ENCODE results near the gene USP5. TPM values are rescaled to one million over a fixed set of nuclear protein-coding genes. Genes with fewer than 3 reads are reported as not detected.

USP5 gene
- total and polyA plus RNA-seq, 2 of the 8 experiments (the other 6 are each of a cell fraction or from before 2014, with no cell fraction given) = 66.5 to 148 TPM

- TF ChIP-seq PHF8 (conservative IDR thresholded peaks at IDR 0.05; ENCODE audit: low read depth, low read length) (no peak), FOSL1 (IDR thresholded peaks at IDR 0.05; ENCODE audit: insufficient read depth, low read depth, low read length) (no peak), JUND (IDR thresholded peaks at IDR 0.05; ENCODE audit: low read length) (no peak), SP2 (IDR thresholded peaks at IDR 0.05; ENCODE audit: low read length) (no peak), SP4 (IDR thresholded peaks at IDR 0.05; ENCODE audit: low read length) (no peak), CBX5 (IDR thresholded peaks at IDR 0.05; ENCODE audit: low read depth, low read length) (no peak), CHD2 (IDR thresholded peaks at IDR 0.05; ENCODE audit: low read length) (no peak), ZNF274 (IDR thresholded peaks at IDR 0.05; ENCODE audit: borderline replicate concordance, extremely low read depth, low read length) (no peak)
Observed at GRCh38 chr12:6909421-6910145, 57.6 kb downstream of the USP5 start (continued).

All from H1 (cell line).